Progenitor cell of endocrine pancreas (in vitro differentiated cells): ENCODE data around the gene PTH1R. TPM values are rescaled to one million over a fixed set of nuclear protein-coding genes. Genes with fewer than 3 reads are reported as not detected.
A peak's percentile ranks its signal among the peaks of the same experiment; 100 is the strongest.

ENCODE experiments used
- DNase-seq: peaks from one replicate; pipeline ENCODE4 v3.0.0; 2021; ENCODE audit warnings: low spot score; ENCODE audit not compliant: unreplicated experiment
- H3K27ac Mint-ChIP-seq: 2 replicates; pipeline ENCODE4 v1.8.0; 2021; ENCODE audit warnings: mild to moderate bottlenecking, moderate library complexity, mixed read lengths
- H3K27me3 Mint-ChIP-seq: 2 replicates; pipeline ENCODE4 v1.8.0; 2021; ENCODE audit warnings: mixed read lengths
- H3K36me3 Mint-ChIP-seq: 2 replicates; pipeline ENCODE4 v1.8.0; 2022; ENCODE audit warnings: mixed read lengths; ENCODE audit not compliant: insufficient read depth
- H3K4me1 Mint-ChIP-seq: 2 replicates; pipeline ENCODE4 v1.8.0; 2021; ENCODE audit warnings: low read depth, mixed read lengths
- H3K4me3 Mint-ChIP-seq: 2 replicates; pipeline ENCODE4 v1.8.0; 2021; ENCODE audit warnings: low read depth, mild to moderate bottlenecking, moderate library complexity, mixed read lengths
- H3K9me3 Mint-ChIP-seq: 2 replicates; pipeline ENCODE4 v1.8.0; 2021; ENCODE audit warnings: low read depth, mixed read lengths
- total RNA-seq: library from RNA; stranded (reverse); gene quantifications from 2 replicates; pipeline ENCODE4 v1.2.1, GENCODE V29; 2021
- TF ChIP-seq, protein P1 (sequence below): fragments of 200-600 bp; sonication (generic); IDR thresholded peaks from one replicate; pipeline ENCODE4 v1.5.0; 2021; ENCODE audit warnings: antibody characterized with exemption, mild to moderate bottlenecking; ENCODE audit not compliant: unreplicated experiment

PTH1R gene
- total RNA-seq, 1 donor from 2014 or later: 0.26 TPM

DNA sequence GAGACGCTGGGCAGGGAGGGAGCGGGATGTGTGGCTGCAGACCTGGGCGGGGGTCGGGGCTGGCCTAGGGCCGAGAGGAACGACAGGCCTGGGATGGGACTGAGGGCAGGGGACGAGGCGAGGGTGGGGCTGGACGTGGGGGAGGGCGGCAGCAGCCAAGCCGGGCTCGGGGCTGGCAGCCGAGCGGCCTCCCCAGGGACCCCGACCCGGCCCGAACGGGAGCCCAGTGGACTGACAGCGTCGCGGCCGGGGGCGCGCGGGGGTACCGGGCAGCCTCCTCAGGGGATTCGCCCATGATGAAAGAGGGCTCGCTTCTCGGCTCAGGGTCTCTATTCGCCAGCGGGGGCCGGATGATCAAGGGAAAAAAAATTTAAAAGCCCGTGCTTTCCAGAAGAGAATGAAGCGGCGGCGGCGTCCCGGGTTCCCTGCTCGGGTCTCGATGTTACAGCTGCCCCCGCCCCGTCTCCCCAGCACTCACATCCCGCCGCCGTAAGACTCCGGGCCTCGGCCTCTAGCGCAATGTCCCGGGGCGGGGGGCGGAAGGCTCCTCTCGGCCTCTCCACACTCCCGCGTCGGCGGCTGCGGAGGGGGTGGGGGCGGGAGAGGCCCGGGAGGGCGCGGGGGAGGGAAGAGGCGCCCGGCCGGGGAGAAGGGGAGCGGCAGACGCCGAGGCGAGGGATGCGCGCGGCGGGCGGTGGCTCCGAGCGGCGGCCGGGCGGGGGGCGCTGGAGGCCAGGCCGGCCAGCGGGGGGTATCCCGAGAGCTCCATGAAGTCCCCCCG lies 4.3 kb downstream of the PTH1R start:
- H3K27me3 Mint-ChIP-seq: peaks cover 70% of the 10 kb centered on the region
- H3K36me3 Mint-ChIP-seq: no peaks in the 10 kb centered on the region
- TF ChIP-seq, protein P1, sequence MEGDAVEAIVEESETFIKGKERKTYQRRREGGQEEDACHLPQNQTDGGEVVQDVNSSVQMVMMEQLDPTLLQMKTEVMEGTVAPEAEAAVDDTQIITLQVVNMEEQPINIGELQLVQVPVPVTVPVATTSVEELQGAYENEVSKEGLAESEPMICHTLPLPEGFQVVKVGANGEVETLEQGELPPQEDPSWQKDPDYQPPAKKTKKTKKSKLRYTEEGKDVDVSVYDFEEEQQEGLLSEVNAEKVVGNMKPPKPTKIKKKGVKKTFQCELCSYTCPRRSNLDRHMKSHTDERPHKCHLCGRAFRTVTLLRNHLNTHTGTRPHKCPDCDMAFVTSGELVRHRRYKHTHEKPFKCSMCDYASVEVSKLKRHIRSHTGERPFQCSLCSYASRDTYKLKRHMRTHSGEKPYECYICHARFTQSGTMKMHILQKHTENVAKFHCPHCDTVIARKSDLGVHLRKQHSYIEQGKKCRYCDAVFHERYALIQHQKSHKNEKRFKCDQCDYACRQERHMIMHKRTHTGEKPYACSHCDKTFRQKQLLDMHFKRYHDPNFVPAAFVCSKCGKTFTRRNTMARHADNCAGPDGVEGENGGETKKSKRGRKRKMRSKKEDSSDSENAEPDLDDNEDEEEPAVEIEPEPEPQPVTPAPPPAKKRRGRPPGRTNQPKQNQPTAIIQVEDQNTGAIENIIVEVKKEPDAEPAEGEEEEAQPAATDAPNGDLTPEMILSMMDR: no peak
- no peaks in the 10 kb centered on the region for H3K9me3 Mint-ChIP-seq
- H3K27ac Mint-ChIP-seq: no peak overlapping the region
- no peak for DNase-seq
- H3K4me3 Mint-ChIP-seq: peak overlapping the region; percentile 35
- no peaks in the 10 kb centered on the region for H3K4me1 Mint-ChIP-seq

DNA sequence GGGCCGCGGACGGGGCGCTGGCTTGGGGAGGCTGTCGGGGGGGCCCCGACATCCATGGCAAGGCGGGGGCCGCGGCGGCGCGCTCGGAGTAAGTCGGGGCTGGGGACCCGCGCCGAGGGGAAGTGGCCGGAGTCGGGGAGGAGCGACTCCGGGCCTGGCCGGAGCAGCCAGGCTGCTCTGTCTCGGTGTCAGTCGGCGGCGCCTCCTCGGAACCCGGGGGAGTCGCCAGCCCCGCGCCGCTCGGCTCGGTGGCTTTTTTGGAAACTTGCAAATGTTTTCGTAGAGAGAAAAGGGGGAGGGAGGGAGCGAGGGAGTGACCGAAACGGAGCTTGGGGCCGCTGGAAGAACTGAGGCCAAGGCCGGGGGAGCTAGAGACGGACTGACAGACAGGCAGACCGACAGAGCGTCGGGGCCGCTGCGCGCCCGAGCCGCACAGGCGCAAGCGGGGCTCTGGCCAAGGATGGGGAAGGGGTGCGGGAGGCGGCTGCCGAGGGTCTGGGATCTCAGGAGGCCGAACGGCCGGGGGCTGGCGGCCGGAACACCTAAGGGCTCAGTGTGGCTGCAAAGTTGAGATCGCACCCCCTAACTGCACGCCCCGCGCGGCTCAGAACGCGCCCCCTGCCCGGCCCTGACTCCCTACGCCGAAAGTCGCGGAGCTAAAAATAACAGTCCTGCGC lies 5.0 kb downstream of the PTH1R start:
- H3K27me3 Mint-ChIP-seq: peaks cover 73% of the 10 kb centered on the region
- H3K27ac Mint-ChIP-seq: no peak overlapping the region
- peak; percentile 19 for DNase-seq
- H3K9me3 Mint-ChIP-seq: no peaks in the 10 kb centered on the region
- no peaks in the 10 kb centered on the region for H3K36me3 Mint-ChIP-seq
- TF ChIP-seq, protein P1: no peak
- H3K4me3 Mint-ChIP-seq: peak overlapping the region; percentile 70
- H3K4me1 Mint-ChIP-seq: no peaks in the 10 kb centered on the region

DNA sequence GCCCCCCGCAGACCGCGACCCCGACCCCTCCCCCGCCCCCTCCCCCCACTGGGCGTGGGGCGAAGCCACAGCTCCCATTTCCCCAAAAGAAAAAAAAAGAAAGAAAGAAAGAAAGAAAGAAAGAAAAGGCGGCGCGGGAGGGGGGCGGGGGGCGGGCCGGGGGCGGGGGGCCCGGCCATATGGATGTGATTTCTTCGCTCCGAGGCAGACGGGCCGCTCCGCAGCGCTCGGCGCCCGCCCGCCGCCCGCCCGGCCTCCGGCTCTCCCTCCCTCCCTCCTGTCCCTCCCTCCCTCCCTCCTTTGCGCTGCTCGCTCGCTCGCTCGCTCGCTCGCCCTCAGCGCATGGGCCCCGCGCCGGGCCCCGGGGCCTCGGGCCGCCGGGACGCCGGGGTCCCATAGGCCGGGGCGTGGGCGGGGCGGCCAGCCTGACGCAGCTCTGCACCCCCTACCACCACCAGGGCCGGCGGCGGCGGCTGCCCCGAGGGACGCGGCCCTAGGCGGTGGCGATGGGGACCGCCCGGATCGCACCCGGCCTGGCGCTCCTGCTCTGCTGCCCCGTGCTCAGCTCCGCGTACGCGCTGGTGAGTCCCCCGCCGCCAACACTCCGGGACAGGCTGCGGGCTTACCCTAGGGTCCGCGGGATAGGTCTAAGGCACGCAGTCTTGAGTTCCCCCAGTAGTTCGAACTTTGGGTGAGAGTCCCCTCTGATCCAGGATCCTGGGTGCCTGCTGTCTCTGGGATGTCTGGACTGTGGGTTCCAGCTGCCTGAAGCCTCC lies 5.7 kb downstream of the PTH1R start:
- TF ChIP-seq, protein P1: no peak
- H3K27ac Mint-ChIP-seq: no peak overlapping the region
- peak; percentile 22 for DNase-seq
- H3K9me3 Mint-ChIP-seq: no peaks in the 10 kb centered on the region
- peaks cover 80% of the 10 kb centered on the region for H3K27me3 Mint-ChIP-seq
- peaks cover 3% of the 10 kb centered on the region for H3K4me1 Mint-ChIP-seq
- H3K36me3 Mint-ChIP-seq: no peaks in the 10 kb centered on the region
- H3K4me3 Mint-ChIP-seq: peak overlapping the region; percentile 70

DNA sequence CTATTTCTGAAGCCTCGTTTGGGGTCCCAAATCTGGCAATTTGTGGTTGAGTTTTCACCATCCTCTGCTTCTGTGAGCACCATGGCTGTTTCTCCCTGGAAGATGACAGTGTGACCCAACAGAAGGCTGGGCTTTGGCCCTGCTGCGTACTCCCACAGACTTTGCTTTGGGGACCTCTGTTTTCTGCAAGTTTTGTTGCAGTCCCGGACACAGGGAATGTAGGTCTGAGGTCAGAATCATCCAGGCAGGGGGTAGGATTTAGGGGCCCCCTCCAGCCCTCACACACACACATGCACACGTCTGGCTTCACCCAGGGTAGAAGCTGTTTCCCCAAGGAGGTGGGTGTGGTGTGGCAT lies 6.3 kb downstream of the PTH1R start:
- DNase-seq: no peak
- H3K4me3 Mint-ChIP-seq: peak overlapping the region; percentile 58
- TF ChIP-seq, protein P1: no peak
- H3K36me3 Mint-ChIP-seq: no peaks in the 10 kb centered on the region
- H3K27ac Mint-ChIP-seq: no peak overlapping the region
- no peaks in the 10 kb centered on the region for H3K9me3 Mint-ChIP-seq
- peaks cover 5% of the 10 kb centered on the region for H3K4me1 Mint-ChIP-seq
- H3K27me3 Mint-ChIP-seq: peaks cover 81% of the 10 kb centered on the region

- Mint-ChIP-seq H3K4me3 (no peak overlapping the region), H3K27me3 (peaks cover 78% of the 10 kb centered on the region)
These were observed 6.9 kb downstream of the PTH1R start for GRCh38 chr3:46884427-46884826.

More at GRCh38 chr3:46884427-46884826, 6.9 kb downstream of the PTH1R start:
- no peak for DNase-seq
- no peak overlapping the region for H3K27ac Mint-ChIP-seq
- peaks cover 5% of the 10 kb centered on the region for H3K4me1 Mint-ChIP-seq
- no peaks in the 10 kb centered on the region for H3K36me3 Mint-ChIP-seq
- TF ChIP-seq, protein P1: no peak
- no peaks in the 10 kb centered on the region for H3K9me3 Mint-ChIP-seq
